HG03520 (cell line): ENCODE measurements around the gene ALG14.
"Not testable (repeated sequence)": the region's sequence is repeated elsewhere in the genome, so short reads cannot be mapped to it uniquely, and the experiment has no call there.

ENCODE experiments used
- ATAC-seq: cut with Tn5 transposase; IDR thresholded peaks from one replicate; pipeline ENCODE4 v1.9.1; 2021; ENCODE audit warnings: mild to moderate bottlenecking, moderate library complexity; ENCODE audit not compliant: unreplicated experiment

The ALG14 gene

GRCh38 chr1:95072532-95073419, at the start of gene ALG14:
Gene ALG14, minus strand, starts transcription at chr1:95072951. Its CDS starts 53 bp downstream, at chr1:95072898.
- ATAC-seq, result peak; percentile 93

GRCh38 chr1:95122151-95122697, 49.5 kb upstream of the ALG14 start:
- no peak for ATAC-seq

- ATAC-seq, result no peak
These were observed 46.5 kb upstream of the ALG14 start for GRCh38 chr1:95119273-95119672.

GRCh38 chr1:95118710-95119109, 46.0 kb upstream of the ALG14 start:
- no peak for ATAC-seq

- ATAC-seq, result peak; percentile 3
These were observed 45.3 kb upstream of the ALG14 start for GRCh38 chr1:95118067-95118499.

- ATAC-seq, result peak; percentile 38
These were observed 44.7 kb upstream of the ALG14 start, which contains the start of gene TLCD4 for GRCh38 chr1:95117207-95118066. Gene TLCD4, plus strand, starts transcription at chr1:95117355. Its CDS starts 26,547 bp downstream, at chr1:95143902.

- peak; percentile 63 for ATAC-seq
These were observed 43.9 kb upstream of the ALG14 start for GRCh38 chr1:95116580-95117206.

- no peak for ATAC-seq
These were observed 43.0 kb upstream of the ALG14 start for GRCh38 chr1:95115708-95116137.

- no peak for ATAC-seq
These were observed 40.9 kb upstream of the ALG14 start for GRCh38 chr1:95113684-95114083.

GRCh38 chr1:95111014-95111413, 38.3 kb upstream of the ALG14 start:
- no peak for ATAC-seq

GRCh38 chr1:95108792-95109191, 36.0 kb upstream of the ALG14 start:
- no peak for ATAC-seq

GRCh38 chr1:95098196-95098595, 25.4 kb upstream of the ALG14 start:
- no peak for ATAC-seq

- no peak for ATAC-seq
These were observed 24.7 kb upstream of the ALG14 start for GRCh38 chr1:95097426-95097825.

- peak; percentile 43 for ATAC-seq
These were observed 23.6 kb upstream of the ALG14 start for GRCh38 chr1:95096218-95096841.

- ATAC-seq, result peak; percentile 91
These were observed 23.1 kb upstream of the ALG14 start for GRCh38 chr1:95095833-95096217.

GRCh38 chr1:95094923-95095322, 22.2 kb upstream of the ALG14 start:
- no peak for ATAC-seq

GRCh38 chr1:95093296-95093695, 20.5 kb upstream of the ALG14 start:
- ATAC-seq, result no peak

- not testable (repeated sequence) for ATAC-seq
These were observed 20.1 kb upstream of the ALG14 start for GRCh38 chr1:95092891-95093290.

- not testable (repeated sequence) for ATAC-seq
These were observed 18.5 kb upstream of the ALG14 start for GRCh38 chr1:95091290-95091689.

- no peak for ATAC-seq
These were observed 17.0 kb upstream of the ALG14 start for GRCh38 chr1:95089650-95090287.
